IMR-90 (cell line): Measurements from ENCODE around the gene F2RL3. TPM values are rescaled to one million over a fixed set of nuclear protein-coding genes. Genes with fewer than 3 reads are reported as not detected.

Source experiments
- ATAC-seq: fragments of 200-7000 bp; cut with Tn5 transposase; 2 replicates; pipeline ENCODE4 v1.9.1; 2020; ENCODE audit warnings: low read depth, mild to moderate bottlenecking, moderate library complexity
- BruUV-seq: library from RNA; stranded (reverse); fragments of 400-500 nt; replicated peaks from 2 replicates; lab custom pipeline; 2021; lab: Mats Ljungman, UMichigan
- CTCF ChIA-PET: fragments of 300-600 bp; formaldehyde crosslinking; extraction: SDS; loops from one replicate; lab custom pipeline; 2021; ENCODE audit warnings: antibody characterized with exemption; lab: Yijun Ruan, JAX
- POLR2A ChIA-PET: fragments of 300-600 bp; sonication (Branson Sonifier 250); formaldehyde crosslinking; loops from one replicate; lab custom pipeline; 2022; ENCODE audit warnings: antibody characterized with exemption; ENCODE audit not compliant: unreplicated experiment; lab: Charles Lee
- DNase-seq: peaks from one replicate; pipeline ENCODE4 v3.0.0; 2013
- H2AFZ ChIP-seq: replicated peaks from 2 replicates; pipeline ENCODE3; 2013; ENCODE audit warnings: low read length, mild to moderate bottlenecking; ENCODE audit not compliant: poor library complexity
- H2AK5ac ChIP-seq: 2 replicates; pipeline ENCODE4 v1.6.1; 2013; ENCODE audit warnings: low read depth, low read length, inconsistent platforms
- H2AK9ac ChIP-seq: replicated peaks from 2 replicates; pipeline ENCODE3; 2013; ENCODE audit warnings: mild to moderate bottlenecking, low read depth, low read length, moderate library complexity; ENCODE audit not compliant: poor library complexity
- H2BK120ac ChIP-seq: 2 replicates; pipeline ENCODE4 v1.6.1; 2013; ENCODE audit warnings: low read depth, low read length, inconsistent platforms
- H2BK15ac ChIP-seq: 3 replicates; pipeline ENCODE4 v1.6.1; 2013; ENCODE audit warnings: low read depth, low read length, inconsistent platforms
- H2BK20ac ChIP-seq: 2 replicates; pipeline ENCODE4 v1.6.1; 2013; ENCODE audit warnings: low read depth, mild to moderate bottlenecking, inconsistent platforms, low read length, moderate library complexity
- H2BK5ac ChIP-seq: 2 replicates; pipeline ENCODE4 v1.6.1; 2013; ENCODE audit warnings: mild to moderate bottlenecking, low read depth, low read length, inconsistent platforms; ENCODE audit not compliant: poor library complexity, severe bottlenecking
- H3K14ac ChIP-seq: replicated peaks from 2 replicates; pipeline ENCODE4 v1.6.1; 2013; ENCODE audit warnings: low read depth, low read length, inconsistent platforms
- H3K18ac ChIP-seq: 2 replicates; pipeline ENCODE4 v1.6.1; 2013; ENCODE audit warnings: low read depth, low read length, control low read depth
- H3K23ac ChIP-seq: 2 replicates; pipeline ENCODE4 v1.6.1; 2013; ENCODE audit warnings: low read depth, low read length, inconsistent platforms
- H3K27ac ChIP-seq: 2 replicates; pipeline ENCODE4 v1.5.1; 2013; ENCODE audit warnings: mild to moderate bottlenecking, control low read depth, low read length; ENCODE audit not compliant: insufficient read depth
- H3K27me3 ChIP-seq: 2 replicates; pipeline ENCODE4 v1.6.1; 2013; ENCODE audit warnings: low read length; ENCODE audit not compliant: control insufficient read depth, insufficient read depth
- H3K36me3 ChIP-seq: 2 replicates; pipeline ENCODE4 v1.6.1; 2013; ENCODE audit warnings: low read length, mixed read lengths; ENCODE audit not compliant: control insufficient read depth, insufficient read depth
- H3K4ac ChIP-seq: 2 replicates; pipeline ENCODE4 v1.6.1; 2013; ENCODE audit warnings: low read depth, low read length, inconsistent platforms
- H3K4me1 ChIP-seq: 2 replicates; pipeline ENCODE4 v1.6.1; 2013; ENCODE audit warnings: low read length, mixed read lengths; ENCODE audit not compliant: control insufficient read depth, insufficient read depth
- H3K4me2 ChIP-seq: 2 replicates; pipeline ENCODE4 v1.6.1; 2013; ENCODE audit warnings: low read depth, mild to moderate bottlenecking, control low read depth, low read length, moderate library complexity
- H3K4me3 ChIP-seq: 2 replicates; pipeline ENCODE4 v1.5.1; 2013; ENCODE audit warnings: low read depth, mild to moderate bottlenecking, control low read depth, low read length, moderate library complexity; ENCODE audit not compliant: insufficient read depth
- H3K56ac ChIP-seq: 2 replicates; pipeline ENCODE4 v1.6.1; 2013; ENCODE audit warnings: low read length, inconsistent platforms; ENCODE audit not compliant: insufficient read depth; ENCODE audit errors: extremely low read depth
- H3K79me1 ChIP-seq, 2 experiments: 2 replicates each; pipeline ENCODE4 v1.6.1; 2013; ENCODE audit warnings: low read length in 2 of 2, inconsistent platforms in 1 of 2, low read depth in 1 of 2
- H3K9ac ChIP-seq: 2 replicates; pipeline ENCODE4 v1.6.1; 2013; ENCODE audit warnings: low read depth, low read length, control low read depth
- H3K9me1 ChIP-seq: 2 replicates; pipeline ENCODE4 v1.6.1; 2013; ENCODE audit warnings: low read length, inconsistent platforms; ENCODE audit not compliant: insufficient read depth
- H3K9me3 ChIP-seq: 2 replicates; pipeline ENCODE4 v1.6.1; 2013; ENCODE audit warnings: low read length; ENCODE audit not compliant: control insufficient read depth, insufficient read depth
- H4K20me1 ChIP-seq: 2 replicates; pipeline ENCODE4 v1.6.1; 2013; ENCODE audit warnings: low read length, inconsistent platforms; ENCODE audit not compliant: insufficient read depth
- H4K5ac ChIP-seq: 2 replicates; pipeline ENCODE4 v1.6.1; 2013; ENCODE audit warnings: mild to moderate bottlenecking, low read depth, low read length, control low read depth
- H4K8ac ChIP-seq, 2 experiments: 2 replicates each; pipeline ENCODE4 v1.6.1; 2013; ENCODE audit warnings: low read depth in 2 of 2, low read length in 2 of 2, control low read depth in 1 of 2, inconsistent platforms in 1 of 2
- H4K91ac ChIP-seq: 2 replicates; pipeline ENCODE4 v1.6.1; 2013; ENCODE audit warnings: low read depth, low read length, inconsistent platforms; ENCODE audit not compliant: insufficient read depth
- BHLHE40 ChIP-seq: fragments of 150-350 bp; IDR thresholded peaks from 2 replicates; pipeline ENCODE4 v1.6.1; 2016; ENCODE audit warnings: mild to moderate bottlenecking, low read depth, low read length
- CEBPB ChIP-seq: IDR thresholded peaks from 2 replicates; pipeline ENCODE4 v1.6.1; 2012; ENCODE audit warnings: low read depth, low read length, improper control_type of control experiment
- CHD1 ChIP-seq: IDR thresholded peaks from 2 replicates; pipeline ENCODE4 v1.6.1; 2012; ENCODE audit warnings: low read depth, low read length, improper control_type of control experiment
- FOS ChIP-seq: fragments of 150-350 bp; IDR thresholded peaks from 2 replicates; pipeline ENCODE4 v1.6.1; 2016; ENCODE audit warnings: low read depth, low read length
- MAFK ChIP-seq: IDR thresholded peaks from 2 replicates; pipeline ENCODE4 v1.6.1; 2012; ENCODE audit warnings: low read depth, low read length, improper control_type of control experiment
- MAZ ChIP-seq: IDR thresholded peaks from 2 replicates; pipeline ENCODE4 v1.6.1; 2012; ENCODE audit warnings: low read depth, mild to moderate bottlenecking, low read length, improper control_type of control experiment, moderate library complexity, borderline replicate concordance
- MXI1 ChIP-seq: IDR thresholded peaks from 2 replicates; pipeline ENCODE4 v1.6.1; 2012; ENCODE audit warnings: low read depth, mild to moderate bottlenecking, low read length, moderate library complexity, borderline replicate concordance
- NFE2L2 ChIP-seq: fragments of 150-350 bp; IDR thresholded peaks from 2 replicates; pipeline ENCODE4 v1.6.1; 2016; ENCODE audit warnings: low read depth, mild to moderate bottlenecking, low read length
- POLR2A ChIP-seq: IDR thresholded peaks from 2 replicates; pipeline ENCODE4 v1.6.1; 2012; ENCODE audit warnings: mild to moderate bottlenecking, low read depth, low read length
- RAD21 ChIP-seq: IDR thresholded peaks from 2 replicates; pipeline ENCODE4 v1.6.1; 2012; ENCODE audit warnings: low read length, improper control_type of control experiment
- RCOR1 ChIP-seq: IDR thresholded peaks from 2 replicates; pipeline ENCODE4 v1.6.1; 2012; ENCODE audit warnings: mild to moderate bottlenecking, low read length, improper control_type of control experiment; ENCODE audit not compliant: insufficient replicate concordance
- RFX5 ChIP-seq: IDR thresholded peaks from 2 replicates; pipeline ENCODE4 v1.8.0; 2012; ENCODE audit warnings: low read depth, mild to moderate bottlenecking, low read length, moderate library complexity
- SMC3 ChIP-seq: fragments of 150-350 bp; IDR thresholded peaks from 2 replicates; pipeline ENCODE4 v1.6.1; 2016; ENCODE audit warnings: low read depth, mild to moderate bottlenecking, antibody characterized with exemption, low read length, moderate library complexity
- WGBS, 2 experiments: methylation state at CpG; one replicate each; pipeline versions ENCODE4 v1.1.5 to v1.1.7; 2013; ENCODE audit warnings: missing lambda C conversion rate in 2 of 2; ENCODE audit not compliant: insufficient read length in 1 of 2; ENCODE audit errors: extremely low coverage in 2 of 2; 5-methylcytosine and 5-hydroxymethylcytosine counted together
- dilution Hi-C: fragments of 300-500 bp; cut with HindIII; formaldehyde crosslinking; loops from one replicate; pipeline ENCODE4 v1.14.3; 2018; ENCODE audit warnings: low sequenced_read_pairs; ENCODE audit not compliant: unreplicated experiment
- in situ Hi-C: fragments of 300-500 bp; cut with MboI; formaldehyde crosslinking; loops from 3 replicates; pipeline ENCODE4 v1.14.3; 2019; ENCODE audit warnings: low sequenced_read_pairs, inconsistent platforms, mixed read lengths
- intact Hi-C: fragments of 100-400 bp; cut with micrococcal nuclease; formaldehyde crosslinking; loops from 2 replicates; pipeline ENCODE4 v1.10.0; 2022
- polyA plus RNA-seq, 3 experiments: library from polyadenylated mRNA; depleted of rRNA; stranded (reverse); fragments of >200 nt; gene quantifications; 2 replicates each; pipeline ENCODE4 v1.2.3, GENCODE V29; 2012; ENCODE audit warnings: low replicate concordance in 1 of 3
- total RNA-seq: library from RNA; depleted of rRNA; stranded (reverse); fragments of >200 nt; gene quantifications from 2 replicates; pipeline ENCODE4 v1.2.3, GENCODE V29; 2012
- TF ChIP-seq, protein P1 (sequence below): conservative IDR thresholded peaks from 2 replicates; pipeline ENCODE4 v1.5.1; 2012; ENCODE audit warnings: mild to moderate bottlenecking, low read depth, low read length, improper control_type of control experiment
- TF ChIP-seq, protein P2 (sequence below): fragments of 150-350 bp; IDR thresholded peaks from 2 replicates; pipeline ENCODE4 v1.6.1; 2016; ENCODE audit warnings: low read depth, mild to moderate bottlenecking, low read length, moderate library complexity, borderline replicate concordance

The F2RL3 gene
- total and polyA plus RNA-seq, 2 of the 4 experiments (the other 2 are of a cell fraction): 0.03 TPM; not detected in 1

DNA sequence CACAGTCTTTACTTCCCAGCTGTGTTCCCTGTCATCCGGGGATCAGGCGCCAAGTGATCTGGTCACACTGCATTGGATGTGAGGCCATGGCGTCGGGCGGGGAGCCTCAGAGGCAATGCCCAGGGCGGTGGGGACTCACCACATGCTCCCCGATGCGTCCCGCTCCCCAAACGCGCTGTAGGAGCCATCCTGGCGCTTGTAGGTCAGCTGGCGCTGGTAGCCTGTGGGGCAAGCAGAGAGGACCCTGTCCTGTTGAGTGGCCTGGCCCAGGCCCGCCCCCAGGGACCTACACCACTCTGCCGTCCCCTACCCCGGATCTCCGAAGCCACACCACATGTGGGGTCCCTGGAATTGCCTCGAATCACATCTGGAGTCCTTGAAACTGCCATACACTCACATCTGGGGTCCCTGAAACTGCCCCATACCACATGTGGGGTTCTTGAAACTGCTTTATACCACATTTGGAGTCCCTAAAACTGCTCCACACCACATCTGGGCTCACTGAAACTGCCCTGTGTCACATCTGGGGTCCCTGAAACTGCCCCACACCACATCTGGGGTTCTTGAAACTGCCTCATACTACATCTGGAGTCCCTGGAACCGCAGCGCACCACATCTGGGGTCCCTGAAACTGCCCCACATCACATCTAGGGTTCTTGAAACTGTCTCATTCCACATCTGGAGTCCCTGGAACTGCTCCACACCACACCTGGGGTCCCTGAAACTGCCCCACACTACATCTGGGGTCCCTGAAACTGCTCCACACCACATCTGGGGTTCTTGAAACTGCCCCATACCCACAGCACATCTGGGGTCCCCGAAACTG, 33.2 kb downstream of the F2RL3 start:
- Histone ChIP-seq H2BK20ac (no peak overlapping the region), H4K91ac (no peak overlapping the region), H3K23ac (no peak overlapping the region), H3K27me3 (no peaks in the 10 kb centered on the region), H3K4me2 (no peak overlapping the region), H3K9me1 (no peaks in the 10 kb centered on the region), H3K4me1 (no peaks in the 10 kb centered on the region; the same call in 1 of the 2 replicates), H4K5ac (no peak overlapping the region), H2AK5ac (no peak overlapping the region), H2BK15ac (no peak overlapping the region), H3K9me3 (peaks cover 10% of the 10 kb centered on the region), H2AK9ac (no peak overlapping the region), H2AFZ (no peak overlapping the region), H3K79me1 (no peaks in the 10 kb centered on the region), H4K20me1 (no peaks in the 10 kb centered on the region), H2BK120ac (no peak overlapping the region), H3K18ac (no peak overlapping the region), H3K4ac (no peak overlapping the region), H3K14ac (no peak overlapping the region), H3K9ac (no peak overlapping the region), H3K56ac (no peak overlapping the region), H2BK5ac (no peak overlapping the region), H4K8ac (no peak overlapping the region), H3K4me3 (no peak overlapping the region), H3K36me3 (no peaks in the 10 kb centered on the region), H3K27ac (no peak overlapping the region)
- 77% methylated on average over 6 of the region's 21 CpGs; no CpG with 5 or more reads in 1 of the 2 experiments for WGBS, 2 experiments
- BruUV-seq: no TSS peak
- intact Hi-C loops: no loop called here
- ATAC-seq: no peak
- in situ Hi-C loops: no loop called here
- no peak for DNase-seq
- CTCF ChIA-PET: no interaction called here
- POLR2A ChIA-PET: no interaction called here
- dilution Hi-C loops: no loop called here
- no peak for TF ChIP-seq NFE2L2
- no peak for TF ChIP-seq SMC3
- TF ChIP-seq RCOR1: no peak
- TF ChIP-seq MAZ: no peak
- TF ChIP-seq FOS: no peak
- TF ChIP-seq BHLHE40: no peak
- TF ChIP-seq POLR2A: no peak
- no peak for TF ChIP-seq MAFK
- no peak for TF ChIP-seq CHD1
- no peak for TF ChIP-seq RAD21
- TF ChIP-seq, protein P1, sequence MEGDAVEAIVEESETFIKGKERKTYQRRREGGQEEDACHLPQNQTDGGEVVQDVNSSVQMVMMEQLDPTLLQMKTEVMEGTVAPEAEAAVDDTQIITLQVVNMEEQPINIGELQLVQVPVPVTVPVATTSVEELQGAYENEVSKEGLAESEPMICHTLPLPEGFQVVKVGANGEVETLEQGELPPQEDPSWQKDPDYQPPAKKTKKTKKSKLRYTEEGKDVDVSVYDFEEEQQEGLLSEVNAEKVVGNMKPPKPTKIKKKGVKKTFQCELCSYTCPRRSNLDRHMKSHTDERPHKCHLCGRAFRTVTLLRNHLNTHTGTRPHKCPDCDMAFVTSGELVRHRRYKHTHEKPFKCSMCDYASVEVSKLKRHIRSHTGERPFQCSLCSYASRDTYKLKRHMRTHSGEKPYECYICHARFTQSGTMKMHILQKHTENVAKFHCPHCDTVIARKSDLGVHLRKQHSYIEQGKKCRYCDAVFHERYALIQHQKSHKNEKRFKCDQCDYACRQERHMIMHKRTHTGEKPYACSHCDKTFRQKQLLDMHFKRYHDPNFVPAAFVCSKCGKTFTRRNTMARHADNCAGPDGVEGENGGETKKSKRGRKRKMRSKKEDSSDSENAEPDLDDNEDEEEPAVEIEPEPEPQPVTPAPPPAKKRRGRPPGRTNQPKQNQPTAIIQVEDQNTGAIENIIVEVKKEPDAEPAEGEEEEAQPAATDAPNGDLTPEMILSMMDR: no peak
- no peak for TF ChIP-seq CEBPB
- TF ChIP-seq MXI1: no peak
- TF ChIP-seq, protein P2, sequence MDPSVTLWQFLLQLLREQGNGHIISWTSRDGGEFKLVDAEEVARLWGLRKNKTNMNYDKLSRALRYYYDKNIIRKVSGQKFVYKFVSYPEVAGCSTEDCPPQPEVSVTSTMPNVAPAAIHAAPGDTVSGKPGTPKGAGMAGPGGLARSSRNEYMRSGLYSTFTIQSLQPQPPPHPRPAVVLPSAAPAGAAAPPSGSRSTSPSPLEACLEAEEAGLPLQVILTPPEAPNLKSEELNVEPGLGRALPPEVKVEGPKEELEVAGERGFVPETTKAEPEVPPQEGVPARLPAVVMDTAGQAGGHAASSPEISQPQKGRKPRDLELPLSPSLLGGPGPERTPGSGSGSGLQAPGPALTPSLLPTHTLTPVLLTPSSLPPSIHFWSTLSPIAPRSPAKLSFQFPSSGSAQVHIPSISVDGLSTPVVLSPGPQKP: no peak
- TF ChIP-seq RFX5: no peak
